C4-2B (cell line): ENCODE measurements around the gene DCUN1D4.

ENCODE experiments used
- H3K27ac ChIP-seq: fragments of 450-650 bp; 2 replicates; pipeline ENCODE4 v1.5.1; 2017
- ZFX ChIP-seq: fragments of 450-650 bp; IDR thresholded peaks from 2 replicates; pipeline ENCODE4 v1.6.1; 2017
- TF ChIP-seq, protein P1 (sequence below): fragments of 450-650 bp; conservative IDR thresholded peaks from 2 replicates; pipeline ENCODE4 v1.5.1; 2017; ENCODE audit warnings: mild to moderate bottlenecking

DCUN1D4 gene

GRCh38 chr4:51942833-51943215, 99.9 kb downstream of the DCUN1D4 start:
- no peak overlapping the region for H3K27ac ChIP-seq
- TF ChIP-seq ZFX: no peak
- TF ChIP-seq, protein P1, sequence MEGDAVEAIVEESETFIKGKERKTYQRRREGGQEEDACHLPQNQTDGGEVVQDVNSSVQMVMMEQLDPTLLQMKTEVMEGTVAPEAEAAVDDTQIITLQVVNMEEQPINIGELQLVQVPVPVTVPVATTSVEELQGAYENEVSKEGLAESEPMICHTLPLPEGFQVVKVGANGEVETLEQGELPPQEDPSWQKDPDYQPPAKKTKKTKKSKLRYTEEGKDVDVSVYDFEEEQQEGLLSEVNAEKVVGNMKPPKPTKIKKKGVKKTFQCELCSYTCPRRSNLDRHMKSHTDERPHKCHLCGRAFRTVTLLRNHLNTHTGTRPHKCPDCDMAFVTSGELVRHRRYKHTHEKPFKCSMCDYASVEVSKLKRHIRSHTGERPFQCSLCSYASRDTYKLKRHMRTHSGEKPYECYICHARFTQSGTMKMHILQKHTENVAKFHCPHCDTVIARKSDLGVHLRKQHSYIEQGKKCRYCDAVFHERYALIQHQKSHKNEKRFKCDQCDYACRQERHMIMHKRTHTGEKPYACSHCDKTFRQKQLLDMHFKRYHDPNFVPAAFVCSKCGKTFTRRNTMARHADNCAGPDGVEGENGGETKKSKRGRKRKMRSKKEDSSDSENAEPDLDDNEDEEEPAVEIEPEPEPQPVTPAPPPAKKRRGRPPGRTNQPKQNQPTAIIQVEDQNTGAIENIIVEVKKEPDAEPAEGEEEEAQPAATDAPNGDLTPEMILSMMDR: no peak

- H3K27ac ChIP-seq: no peak overlapping the region
- TF ChIP-seq, protein P1: no peak
- TF ChIP-seq ZFX: no peak
Observed at GRCh38 chr4:51943221-51943620, 100.3 kb downstream of the DCUN1D4 start.

DNA sequence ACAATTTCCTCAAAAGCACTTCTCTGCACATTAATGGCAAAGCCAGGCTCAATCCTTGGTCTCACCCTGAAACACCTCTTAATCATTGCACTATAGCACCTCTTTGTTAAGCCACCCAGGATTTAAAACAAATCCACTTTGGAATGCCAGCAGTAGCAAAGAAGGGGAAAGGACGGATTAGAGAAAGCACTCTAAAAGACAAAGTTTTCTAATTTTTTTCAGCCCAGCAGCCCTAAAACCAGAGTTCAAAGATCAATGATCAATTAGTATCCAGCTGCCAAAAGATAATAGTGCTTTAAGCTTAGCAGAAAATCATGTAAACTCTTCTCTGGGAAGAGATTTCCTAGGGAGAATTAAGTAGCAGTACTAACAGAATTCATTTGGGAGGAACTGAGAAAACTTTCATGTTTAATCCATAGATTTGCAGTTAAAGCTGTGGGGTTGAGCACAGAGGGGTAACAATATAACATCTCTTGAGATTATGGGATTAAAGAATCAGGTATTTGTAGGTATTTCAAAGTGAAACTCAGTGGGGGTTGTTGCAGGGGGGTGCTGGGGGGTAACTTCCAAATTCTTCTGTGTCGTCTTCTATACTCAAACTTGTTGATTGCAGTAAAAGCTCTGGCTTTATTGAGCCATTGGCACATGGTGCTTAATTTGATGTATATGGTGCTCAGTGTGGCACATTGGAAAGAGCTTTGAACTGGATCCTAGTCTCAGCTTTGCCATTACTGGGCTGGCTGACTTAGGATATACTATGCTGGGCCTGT, 115.4 kb downstream of the DCUN1D4 start:
- TF ChIP-seq, protein P1: no peak
- no peak for TF ChIP-seq ZFX
- H3K27ac ChIP-seq: no peak overlapping the region

DNA sequence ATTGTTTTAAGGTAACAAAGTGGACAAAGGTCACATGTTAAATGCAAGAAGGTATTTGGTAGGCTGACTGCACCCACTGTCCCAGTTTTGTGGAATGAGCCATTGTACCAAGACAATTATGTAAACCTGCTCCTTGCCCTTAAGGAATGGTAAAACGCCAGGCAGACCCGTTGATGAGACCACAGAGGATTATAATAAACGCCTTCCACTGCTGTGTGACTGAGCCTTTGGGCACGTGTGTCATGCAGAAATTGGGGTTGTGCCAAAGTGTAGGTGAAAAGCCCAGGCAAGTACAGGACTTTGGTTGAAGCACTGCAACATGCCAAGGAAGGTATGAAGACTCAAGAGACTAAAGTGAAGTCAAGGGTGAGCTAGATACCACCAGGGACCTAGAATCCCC, 117.5 kb downstream of the DCUN1D4 start:
- TF ChIP-seq, protein P1: no peak
- no peak for TF ChIP-seq ZFX
- no peak overlapping the region for H3K27ac ChIP-seq

DNA sequence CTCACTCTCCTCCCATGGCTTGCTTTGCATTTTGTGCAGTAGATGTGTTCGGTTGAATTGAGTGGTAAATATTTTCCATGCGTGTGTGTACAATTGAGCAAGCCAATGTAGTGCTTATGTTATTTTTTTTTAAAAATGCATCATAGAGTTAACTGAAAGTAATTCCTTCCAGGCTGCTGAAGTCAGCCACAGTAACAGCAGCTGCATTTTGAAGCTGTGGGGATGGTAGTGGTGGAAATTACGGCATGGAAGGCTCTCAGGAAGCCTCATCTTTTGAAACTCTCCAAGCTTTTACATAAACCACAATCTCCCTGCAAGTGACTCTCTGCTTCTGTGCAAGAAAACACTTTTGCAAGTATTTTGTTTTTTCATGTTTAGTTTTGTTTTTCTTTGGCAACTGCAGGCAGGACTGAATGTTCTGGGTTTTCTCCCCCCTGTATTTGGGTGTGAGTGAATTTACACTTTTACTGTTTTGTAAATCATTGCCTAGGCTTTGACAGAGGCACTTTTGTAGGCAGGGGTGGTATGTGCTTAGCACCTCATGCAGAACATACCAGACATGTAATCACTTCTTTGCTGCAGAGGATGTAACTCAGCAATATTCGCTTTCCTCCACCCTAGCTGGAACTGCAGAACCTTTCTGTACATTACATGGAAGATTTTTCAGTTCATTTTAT, 121.0 kb downstream of the DCUN1D4 start:
- no peak for TF ChIP-seq ZFX
- TF ChIP-seq, protein P1: no peak

GRCh38 chr4:51965862-51966261, 122.9 kb downstream of the DCUN1D4 start:
- H3K27ac ChIP-seq: no peak overlapping the region
- TF ChIP-seq, protein P1: no peak
- no peak for TF ChIP-seq ZFX

More for the DNA sequence above, 121.0 kb downstream of the DCUN1D4 start:
- no peak overlapping the region for H3K27ac ChIP-seq
